Heart left ventricle (tissue), 16 donors: ENCODE data around the gene SREBF2. TPM values are rescaled to one million over a fixed set of nuclear protein-coding genes. Genes with fewer than 3 reads are reported as not detected.

Source experiments
- ATAC-seq, 4 donors: fragments of 200-7000 bp; cut with Tn5 transposase; one replicate each; pipeline ENCODE4 v1.9.1; 2020 to 2022; ENCODE audit warnings: moderate library complexity in 4 of 4, mild to moderate bottlenecking in 3 of 4, moderate number of reproducible peaks in 1 of 4
- DNase-seq, 5 donors: peaks; one replicate each; pipeline ENCODE4 v3.0.0-alpha.2; 2020
- H3K27ac ChIP-seq, 12 donors: fragments of 200-600 bp; sonication (generic) in 4 of 12; one replicate each; pipeline versions ENCODE4 v1.5.0 to v1.8.0; 2016 to 2022; ENCODE audit warnings: mild to moderate bottlenecking in 2 of 12
- H3K27me3 ChIP-seq, 9 donors: fragments of 200-600 bp; sonication (generic) in 2 of 9; one replicate each; pipeline versions ENCODE4 v1.5.1 to v1.8.0; 2016 to 2022; ENCODE audit warnings: mild to moderate bottlenecking in 3 of 9
- H3K36me3 ChIP-seq, 9 donors: fragments of 200-600 bp; sonication (generic) in 2 of 9; one replicate each; pipeline versions ENCODE4 v1.5.0 to v1.8.0; 2018 to 2022; ENCODE audit warnings: mild to moderate bottlenecking in 2 of 9
- H3K4me1 ChIP-seq, 12 donors: fragments of 200-600 bp; sonication (generic) in 4 of 12; one replicate each; pipeline versions ENCODE4 v1.5.0 to v1.8.0; 2016 to 2022; ENCODE audit warnings: mild to moderate bottlenecking in 3 of 12
- H3K4me3 ChIP-seq, 12 donors: fragments of 200-600 bp; sonication (generic) in 4 of 12; one replicate each; pipeline versions ENCODE4 v1.5.0 to v1.8.0; 2017 to 2022; ENCODE audit warnings: mild to moderate bottlenecking in 9 of 12, moderate library complexity in 4 of 12
- H3K9me3 ChIP-seq, 12 donors: fragments of 200-600 bp; sonication (generic) in 4 of 12; one replicate each; pipeline versions ENCODE4 v1.5.0 to v1.8.0; 2016 to 2022; ENCODE audit warnings: mild to moderate bottlenecking in 1 of 12
- CTCF ChIP-seq, 12 donors: fragments of 200-600 bp; sonication (generic) in 4 of 12; IDR thresholded peaks; one replicate each; pipeline versions ENCODE4 v1.5.0 to v1.8.0; 2018 to 2022; ENCODE audit warnings: antibody characterized with exemption in 12 of 12, mild to moderate bottlenecking in 5 of 12
- POLR2A ChIP-seq, 2 donors: fragments of 450-650 bp; IDR thresholded peaks; one replicate each; pipeline ENCODE4 v1.6.1; 2017; ENCODE audit warnings: antibody characterized with exemption in 2 of 2, mild to moderate bottlenecking in 2 of 2, moderate library complexity in 2 of 2
- WGBS, 4 donors: extraction: QIAGEN DNeasy Blood & Tissue Kit in 2 of 4; methylation state at CpG; one replicate each; pipeline versions ENCODE4 v1.1.5 to v1.1.7; 2013 to 2018; 5-methylcytosine and 5-hydroxymethylcytosine counted together
- intact Hi-C, 10 donors: fragments of 100-400 bp; cut with DNase I; formaldehyde crosslinking; loops; one replicate each; pipeline versions ENCODE4 v1.11.1 to v1.14.2; 2022
- polyA plus RNA-seq, 2 donors: library from polyadenylated mRNA; stranded (reverse); fragments of 200-250 nt; gene quantifications; one replicate each; pipeline ENCODE4 v1.2.3, GENCODE V29; 2013
- total RNA-seq, 9 donors: library from RNA; depleted of rRNA in 2 of 9; stranded (reverse); fragments of >200 nt in 2 of 9; fragmentation: NEBNext Ultra II Directional in 3 of 9; extraction: Animal tissue kit (Norgen Biotek cat#: 25700) in 3 of 9; gene quantifications; one replicate each; pipeline versions ENCODE4 v1.1.0 to v1.2.4, GENCODE V29; 2016 to 2023
- donor health status: ischemic (EF 13 %, LVEDD 7.1; RV severe dilation, severe dysfunction).
- donor health status: healthy with polysubstance abuse.
- donor health status: DM: no; HTN: yes; CAD: no.
- donor health status: DM: no; HTN: no; CAD: no.
- donor health status: ischemic (EF 25% LVEDD 6.9; RV normal size, moderate dysfunction).
- donor health status: ischemic (EF 25% LVEDD 5.7; RV mildly dilated, moderate dysfunction).
- donor health status: healthy.
- donor health status: DM: yes; HTN: yes; CAD: no.
- donor health status: ischemic (EF 35%, LVEDD 5.7; RV mildly dilated, moderate dysfunction).
- donor health status: nonischemic (EF 11% LVEDD 7.7; RV severe dilation, severe dysfunction).
- donor health status: DM: yes; HTN: yes; CAD: no.
- donor health status: PGD.
- donor health status: ischemic (EF 29% LVEDD 5.4; RV normal size, mild dysfunction).
- donor health status: nonischemic (EF 23%, LVEDD 6.1; RV moderate dilation, normal function).

The SREBF2 gene
- total and polyA plus RNA-seq, 11 donors = 39.4 to 115 (median 73.0) TPM

DNA sequence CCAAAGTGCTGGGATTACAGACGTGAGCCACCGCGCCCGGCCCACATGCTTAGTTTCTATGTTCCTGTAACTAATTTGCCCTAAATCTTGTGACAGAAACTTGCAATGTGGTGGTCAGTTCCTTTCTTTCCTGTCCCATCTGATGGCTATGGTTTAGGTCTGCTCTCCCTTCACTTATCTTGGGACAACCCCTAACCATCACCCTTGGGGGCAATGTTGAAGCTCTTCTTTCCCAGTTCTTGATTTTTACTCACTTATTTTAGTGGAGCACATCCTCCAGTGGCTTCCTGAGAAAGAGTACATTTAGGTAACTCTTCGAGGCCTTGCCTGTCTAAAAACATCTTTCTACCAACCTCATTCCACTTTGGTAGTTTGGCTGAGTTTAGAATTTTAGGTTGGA, 7.3 kb downstream of the SREBF2 start:
- Histone ChIP-seq H3K9me3 (no peaks in the 10 kb centered on the region), H3K27me3 (no peaks in the 10 kb centered on the region), H3K4me3 (no peak overlapping the region), H3K27ac (no peak overlapping the region), H3K36me3 (peaks cover 0 to 41% (median 20%) of the 10 kb centered on the region in 9 donors), H3K4me1 (peaks cover 0 to 68% (median 22%) of the 10 kb centered on the region in 12 donors)
- ATAC-seq (no peak), DNase-seq (no peak)
- 85 to 91% (median 89%) methylated on average over 5 of the region's 5 CpGs for WGBS, 4 donors
- intact Hi-C loops = no loop called here
- TF ChIP-seq CTCF (IDR thresholded peaks at IDR 0.05) (no peak), POLR2A (IDR thresholded peaks at IDR 0.05) (no peak)

DNA sequence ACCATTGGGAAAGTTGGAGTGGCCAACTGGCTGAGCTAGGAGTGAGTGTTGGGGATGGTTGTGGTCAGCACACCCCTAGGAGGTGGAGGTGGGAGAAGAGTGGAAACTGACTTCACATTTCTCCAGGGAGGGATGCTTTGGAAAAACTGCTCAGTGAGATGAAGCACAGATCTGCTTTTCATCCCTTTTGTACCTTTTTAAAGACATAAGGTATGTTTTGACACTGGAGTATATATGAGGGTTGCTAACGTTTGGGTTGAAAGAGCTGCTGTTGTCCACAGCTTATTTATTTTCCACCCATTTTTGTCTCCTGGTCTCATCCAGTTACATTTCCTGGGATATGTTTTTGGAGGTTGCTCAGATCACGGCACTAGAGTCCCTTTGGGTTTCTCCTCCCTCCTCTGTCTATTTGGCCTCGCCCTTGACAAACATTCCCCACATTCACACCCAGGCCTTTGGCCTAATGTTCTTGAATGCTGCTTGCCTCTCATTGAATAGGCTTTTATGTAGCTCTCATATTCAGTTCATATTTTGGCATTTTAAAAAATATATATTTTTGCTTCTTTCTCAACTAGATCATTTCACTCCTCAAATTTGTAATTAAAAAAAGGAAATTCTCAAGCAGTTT, 8.3 kb downstream of the SREBF2 start:
- H3K4me1 ChIP-seq = peaks cover 0 to 69% (median 31%) of the 10 kb centered on the region in 12 donors
- no peaks in the 10 kb centered on the region for H3K27me3 ChIP-seq
- H3K36me3 ChIP-seq = peaks cover 0 to 34% (median 16%) of the 10 kb centered on the region in 9 donors
- intact Hi-C loops = no loop called here
- WGBS, 4 donors = 31 to 50% (median 42%) methylated on average over 3 of the region's 3 CpGs
- H3K9me3 ChIP-seq = no peaks in the 10 kb centered on the region
- no peak for TF ChIP-seq POLR2A (IDR thresholded peaks at IDR 0.05)
- TF ChIP-seq CTCF (IDR thresholded peaks at IDR 0.05) = no peak
- DNase-seq (no peak), ATAC-seq (peak in 1 of 4 donors; percentile 62)
- H3K27ac ChIP-seq = peak overlapping the region in 2 of 12 donors; percentile 5 to 12
- H3K4me3 ChIP-seq = no peak overlapping the region

GRCh38 chr22:41842996-41843970, 10.4 kb downstream of the SREBF2 start:
- H3K9me3 ChIP-seq = no peaks in the 10 kb centered on the region
- WGBS, 4 donors = 84 to 92% (median 90%) methylated on average over 8 of the region's 8 CpGs
- TF ChIP-seq POLR2A (IDR thresholded peaks at IDR 0.05) (no peak), CTCF (IDR thresholded peaks at IDR 0.05) (no peak)
- ATAC-seq (no peak), DNase-seq (no peak)
- H3K27me3 ChIP-seq = no peaks in the 10 kb centered on the region
- H3K36me3 ChIP-seq = peaks cover 0 to 25% (median 6%) of the 10 kb centered on the region in 9 donors
- intact Hi-C loops = no loop called here
- peaks cover 0 to 74% (median 42%) of the 10 kb centered on the region in 12 donors for H3K4me1 ChIP-seq
- no peak overlapping the region for H3K4me3 ChIP-seq
- no peak overlapping the region for H3K27ac ChIP-seq

- DNase-seq = no peak
- no peak overlapping the region for H3K4me3 ChIP-seq
- no peaks in the 10 kb centered on the region for H3K27me3 ChIP-seq
- intact Hi-C loops = no loop called here
- H3K27ac ChIP-seq = no peak overlapping the region
- H3K9me3 ChIP-seq = no peaks in the 10 kb centered on the region
- 48 to 68% (median 63%) methylated on average over 1 of the region's 1 CpG for WGBS, 4 donors
- ATAC-seq = no peak
- no peak for TF ChIP-seq CTCF (IDR thresholded peaks at IDR 0.05)
- TF ChIP-seq POLR2A (IDR thresholded peaks at IDR 0.05) = no peak
- peaks cover 0 to 69% (median 43%) of the 10 kb centered on the region in 12 donors for H3K4me1 ChIP-seq
- H3K36me3 ChIP-seq = peaks cover 0 to 25% (median 6%) of the 10 kb centered on the region in 9 donors
Measured at GRCh38 chr22:41844036-41844435, 11.1 kb downstream of the SREBF2 start.
